HG03139 (cell line): ENCODE results near the gene RBMS1.
"Not testable (repeated sequence)": the region's sequence is repeated elsewhere in the genome, so short reads cannot be mapped to it uniquely, and the experiment has no call there.

Source experiments
- ATAC-seq: cut with Tn5 transposase; IDR thresholded peaks from one replicate; pipeline ENCODE4 v1.9.1; 2021; ENCODE audit not compliant: unreplicated experiment

RBMS1 gene

GRCh38 chr2:160387558-160388262, 105.9 kb downstream of the RBMS1 start:
- no peak for ATAC-seq

GRCh38 chr2:160384791-160385190, 108.8 kb downstream of the RBMS1 start:
- ATAC-seq, result no peak

DNA sequence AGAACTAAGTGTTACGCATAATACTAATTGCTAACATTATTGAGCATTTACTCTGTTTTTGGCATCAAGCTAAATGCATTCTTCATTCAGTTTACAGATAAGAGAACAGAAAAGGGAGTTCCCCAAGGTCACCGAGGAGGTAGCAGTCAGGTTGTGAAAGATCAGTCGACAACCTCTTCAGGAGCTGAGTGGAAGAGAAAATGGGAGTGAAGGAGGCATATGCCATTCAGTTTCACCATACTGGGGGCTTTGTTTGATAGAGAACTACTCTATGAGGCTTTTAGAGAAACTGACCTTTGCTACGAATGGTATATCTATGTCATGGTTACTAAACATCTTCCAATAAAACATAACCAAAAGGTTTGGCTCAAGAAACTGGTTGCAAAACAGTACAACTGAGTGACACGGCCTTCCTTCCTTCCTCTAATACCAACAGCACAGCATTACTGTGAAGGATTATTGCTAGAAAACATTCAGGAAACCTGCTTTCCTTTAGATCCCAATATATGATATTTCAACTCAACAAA, 112.1 kb downstream of the RBMS1 start:
- no peak for ATAC-seq

DNA sequence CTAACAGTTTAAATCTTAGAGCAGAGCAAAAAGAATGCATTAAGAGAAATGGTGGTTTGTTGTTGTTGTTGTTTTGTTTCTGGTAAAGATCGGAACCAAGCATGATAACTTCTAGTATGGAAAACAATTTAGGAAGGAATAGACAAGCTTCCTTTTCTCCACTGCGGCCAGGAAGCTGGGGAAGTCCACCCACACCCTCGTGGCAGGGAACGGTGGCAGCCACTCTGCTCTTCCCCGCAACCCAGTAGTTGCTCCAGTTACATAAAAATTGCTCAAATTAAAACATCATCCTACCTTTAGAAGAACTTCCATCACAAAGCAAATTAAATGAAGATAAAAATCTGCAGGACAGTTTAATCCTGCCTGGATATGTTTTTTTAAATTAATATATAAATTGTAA, 113.0 kb downstream of the RBMS1 start:
- no peak for ATAC-seq

- no peak for ATAC-seq
Measured at GRCh38 chr2:160380000-160380570, 113.5 kb downstream of the RBMS1 start.

- no peak for ATAC-seq
Measured at GRCh38 chr2:160379399-160379798, 114.2 kb downstream of the RBMS1 start.

DNA sequence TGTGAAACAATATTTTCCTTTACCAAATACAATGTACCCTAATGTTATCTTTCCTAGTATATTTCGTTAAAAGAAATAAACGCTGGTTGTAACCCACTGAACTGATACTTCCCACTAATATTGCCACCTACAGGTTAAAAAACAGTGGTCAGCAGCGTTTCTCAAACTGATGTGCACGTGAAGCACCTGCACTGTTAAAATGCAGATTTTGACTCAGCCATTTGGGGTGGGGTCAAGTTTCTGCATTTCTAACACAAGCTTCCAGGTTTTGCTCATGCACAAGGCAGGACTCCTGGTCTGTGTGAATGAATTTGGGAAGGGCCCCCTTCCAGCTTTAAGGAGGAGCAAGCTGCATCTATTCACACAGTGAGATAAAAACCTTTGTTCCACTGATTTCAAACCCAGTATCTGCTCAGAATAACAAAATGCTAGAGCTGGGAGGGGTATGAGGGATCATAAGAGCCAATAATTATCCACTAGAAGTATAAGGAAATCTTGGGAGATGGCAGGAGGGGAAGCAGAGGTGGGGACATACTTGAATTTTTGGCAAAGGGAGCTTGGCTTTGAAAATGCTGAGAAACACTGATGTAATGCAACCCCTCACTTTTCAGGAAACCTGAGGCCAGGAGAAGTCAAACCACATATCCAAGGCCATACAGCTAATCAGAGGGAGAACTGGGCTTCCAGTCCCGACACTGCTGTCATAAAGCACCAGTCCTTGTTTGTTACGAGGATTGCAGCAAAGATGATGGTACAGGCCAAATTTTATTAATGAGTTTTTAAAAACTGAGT, 116.2 kb downstream of the RBMS1 start:
- ATAC-seq, result no peak

DNA sequence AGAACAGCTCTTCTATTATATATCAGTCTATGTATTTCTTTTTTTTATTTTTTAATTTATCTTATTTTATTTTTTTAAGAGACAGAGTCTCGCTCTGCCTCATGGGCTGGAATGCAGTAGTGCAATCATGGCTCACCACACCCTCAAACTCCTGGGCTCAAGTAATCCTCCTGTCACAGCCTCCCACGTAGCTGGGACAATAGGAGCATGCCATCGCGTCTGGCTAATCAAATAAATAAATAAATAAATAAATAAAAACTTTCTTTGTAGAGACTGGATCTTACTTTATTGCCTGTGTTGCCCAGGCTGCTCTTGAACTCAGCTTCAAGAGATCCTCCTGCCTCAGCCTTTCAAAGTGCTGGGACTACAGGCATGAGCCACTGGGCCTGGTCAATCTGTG, 117.0 kb downstream of the RBMS1 start:
- ATAC-seq, result no peak

DNA sequence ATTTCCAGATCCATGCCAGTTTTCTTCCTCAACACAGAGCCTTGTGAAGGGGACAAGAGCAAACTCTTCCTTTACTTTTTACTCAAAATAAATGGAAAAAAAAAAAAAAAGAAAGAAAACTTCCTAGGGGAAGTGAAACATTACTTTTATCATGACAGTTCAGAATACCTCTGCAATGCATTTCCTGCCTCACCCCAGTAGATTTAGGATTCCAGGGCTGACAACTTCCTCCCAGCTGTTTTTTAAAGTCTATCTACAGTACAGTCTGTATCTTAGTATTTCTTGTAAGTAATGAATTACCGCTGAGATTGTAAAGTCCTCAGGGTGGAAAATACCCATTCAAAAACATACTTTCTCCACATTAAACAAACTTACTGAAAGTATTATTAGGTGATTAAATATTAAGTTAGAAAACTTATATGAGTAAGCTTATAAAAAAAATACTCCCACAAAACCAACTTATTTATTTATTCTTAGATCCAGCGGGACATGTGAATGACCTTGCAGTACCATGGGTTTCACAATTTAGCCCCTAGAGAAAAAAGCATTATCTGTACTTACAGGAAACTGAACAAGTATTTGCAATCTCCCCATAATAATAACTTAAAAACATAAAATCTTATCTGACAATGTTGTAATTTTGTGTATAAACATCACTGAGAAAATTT, 117.7 kb downstream of the RBMS1 start:
- no peak for ATAC-seq

GRCh38 chr2:160375037-160375436, 118.6 kb downstream of the RBMS1 start:
- ATAC-seq, result no peak

GRCh38 chr2:160373666-160374065, 119.9 kb downstream of the RBMS1 start:
- no peak for ATAC-seq

- no peak for ATAC-seq
Measured at GRCh38 chr2:160373263-160373662, 120.3 kb downstream of the RBMS1 start.

DNA sequence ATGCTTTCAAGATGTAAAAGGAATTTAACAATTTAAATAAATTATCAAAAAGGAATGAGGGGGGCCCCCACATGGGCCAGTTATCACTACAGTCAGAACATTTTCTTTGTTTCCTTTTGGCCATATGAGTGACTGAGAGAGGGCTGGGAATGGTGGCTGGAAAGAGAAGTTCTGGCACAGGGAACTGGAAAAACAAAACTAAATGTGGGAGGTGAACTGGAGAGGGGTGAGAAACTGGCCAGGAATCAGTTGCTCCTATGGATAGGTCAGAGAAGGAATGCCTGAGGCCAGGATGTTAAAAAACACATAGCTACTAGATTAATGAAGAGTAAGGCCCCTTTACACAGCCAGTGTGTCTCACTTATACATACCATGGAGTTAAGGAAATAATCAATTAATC, 121.0 kb downstream of the RBMS1 start:
- no peak for ATAC-seq

- no peak for ATAC-seq
Measured at GRCh38 chr2:160372010-160372356, 121.6 kb downstream of the RBMS1 start.

- ATAC-seq, result no peak
Measured at GRCh38 chr2:160371251-160372009, 122.2 kb downstream of the RBMS1 start.

DNA sequence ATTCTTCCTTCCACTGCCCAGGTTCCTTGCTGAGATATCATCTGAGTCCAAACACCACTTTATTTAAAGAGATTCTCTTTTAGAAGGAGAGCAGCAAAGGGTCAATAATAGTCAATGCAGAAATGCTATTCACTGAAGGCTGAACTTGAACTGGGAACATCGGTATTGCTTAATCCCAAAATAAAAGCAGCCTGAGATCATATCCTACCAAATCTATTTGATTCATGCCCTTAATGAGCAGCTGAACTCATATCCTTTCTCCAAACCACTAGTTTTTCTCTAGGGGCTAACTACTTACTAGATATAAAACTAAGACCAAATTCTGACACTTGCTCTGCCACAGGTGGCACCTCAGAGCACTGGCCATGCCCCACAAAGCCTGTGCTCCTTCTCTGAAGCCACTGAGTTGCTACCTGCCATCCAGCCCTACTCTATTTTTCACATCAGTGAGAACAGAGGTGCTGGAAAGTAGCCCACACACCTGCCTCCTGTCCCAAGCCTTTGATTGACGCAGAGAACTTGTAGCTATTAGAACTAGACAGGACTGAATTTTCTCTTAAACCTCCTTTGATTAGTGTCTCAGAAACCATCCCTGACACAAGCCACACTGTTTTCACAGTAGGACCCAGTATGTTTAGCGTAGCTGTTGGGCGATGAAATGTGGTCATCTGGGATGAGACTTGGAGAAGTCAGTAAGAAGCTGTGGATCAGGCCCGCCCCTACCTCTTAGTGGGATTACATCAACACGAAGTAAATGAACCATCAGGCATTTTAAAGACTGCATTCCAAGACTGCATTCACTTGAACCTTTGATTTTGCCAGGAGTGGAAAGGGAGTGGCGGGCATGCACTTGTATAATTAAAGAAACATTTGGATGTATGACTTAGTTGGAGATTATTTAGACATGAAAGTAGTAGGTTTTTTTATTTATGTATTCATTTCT, 124.3 kb downstream of the RBMS1 start:
- ATAC-seq, result no peak

DNA sequence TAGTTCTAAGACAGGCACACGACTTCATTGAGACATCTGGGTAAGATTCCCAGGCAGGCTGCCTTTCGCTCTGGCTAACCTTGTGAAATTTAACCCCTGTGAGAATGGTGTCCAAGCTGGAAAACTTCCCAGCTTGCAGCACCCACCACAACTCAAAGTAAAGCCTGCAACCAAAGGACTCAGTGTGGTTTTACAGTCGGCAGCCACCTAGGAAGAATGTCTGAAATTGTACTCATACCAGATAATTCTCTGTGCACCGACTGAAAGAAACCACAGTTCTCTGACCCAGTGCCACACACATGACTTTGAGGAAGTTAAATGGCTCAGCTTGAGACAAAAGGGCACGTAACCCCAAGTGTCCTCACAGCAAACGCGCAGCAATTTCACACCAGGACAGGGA, 125.7 kb downstream of the RBMS1 start:
- no peak for ATAC-seq

GRCh38 chr2:160367139-160367538, 126.5 kb downstream of the RBMS1 start:
- not testable (repeated sequence) for ATAC-seq

- no peak for ATAC-seq
Measured at GRCh38 chr2:160366474-160366873, 127.1 kb downstream of the RBMS1 start.
